ENCODE data around the gene TOMM22.

The TOMM22 gene

DNA sequence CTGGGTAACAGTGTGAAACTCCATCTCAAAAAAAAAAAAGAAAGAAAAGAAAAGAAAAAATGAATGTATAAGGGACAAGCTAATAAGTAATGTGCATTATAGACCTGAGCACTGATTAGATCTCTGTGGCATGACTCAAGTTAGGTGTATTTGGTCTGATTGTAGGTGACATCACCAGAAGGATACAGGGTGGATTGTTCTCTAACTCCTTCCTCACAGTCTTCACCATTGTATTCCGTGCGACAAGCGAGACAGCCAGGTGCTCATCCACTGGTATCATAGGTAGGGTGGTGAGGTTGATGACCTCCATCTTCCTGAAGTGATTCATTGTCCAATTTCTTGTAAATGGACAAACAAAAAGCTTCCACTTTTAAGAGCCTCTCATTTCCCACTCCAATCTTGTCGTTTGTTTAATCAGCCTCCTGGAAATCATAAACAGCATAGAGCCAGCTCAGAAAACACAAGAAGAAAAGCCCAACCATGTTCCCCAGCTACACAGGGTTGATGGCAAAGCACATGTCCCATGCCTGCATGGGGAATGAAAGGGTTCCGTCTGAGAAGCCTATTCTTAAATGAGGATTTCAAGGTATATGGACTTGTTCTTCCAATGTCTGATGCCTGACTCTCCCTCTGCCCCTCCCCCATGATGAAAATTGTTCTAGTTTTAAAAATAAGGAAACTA is 31.8 kb upstream of the TOMM22 start:
- no peak overlapping the region for H3K9ac ChIP-seq (ENCODE audit: insufficient read length, low read depth)
- H3K9me3 ChIP-seq (ENCODE audit: insufficient read depth, low read length): no peaks in the 10 kb centered on the region
- H3K4me1 ChIP-seq (ENCODE audit: insufficient read depth, insufficient read length): peaks cover 2% of the 10 kb centered on the region
- H3K36me3 ChIP-seq (ENCODE audit: insufficient read depth, insufficient read length, low read length): peaks cover 18% of the 10 kb centered on the region
- no peak for DNase-seq (ENCODE audit: low read depth, low spot score)
- no peak for TF ChIP-seq SUZ12 (IDR thresholded peaks at IDR 0.05; ENCODE audit: extremely low read depth, insufficient read depth, insufficient read length)
- no peak for TF ChIP-seq YY1 (IDR thresholded peaks at IDR 0.05; ENCODE audit: insufficient read depth, insufficient read length)
- TF ChIP-seq ZNF274 (IDR thresholded peaks at IDR 0.05; ENCODE audit: low read depth, low read length): no peak
- H3K4me3 ChIP-seq (ENCODE audit: insufficient read length, low read depth): no peak overlapping the region
- H3K27me3 ChIP-seq (ENCODE audit: insufficient read depth, insufficient read length): no peaks in the 10 kb centered on the region

- H3K9ac ChIP-seq (ENCODE audit: insufficient read length, low read depth): no peak overlapping the region
Observed at GRCh38 chr22:38652859-38653258, 28.9 kb upstream of the TOMM22 start.

DNA sequence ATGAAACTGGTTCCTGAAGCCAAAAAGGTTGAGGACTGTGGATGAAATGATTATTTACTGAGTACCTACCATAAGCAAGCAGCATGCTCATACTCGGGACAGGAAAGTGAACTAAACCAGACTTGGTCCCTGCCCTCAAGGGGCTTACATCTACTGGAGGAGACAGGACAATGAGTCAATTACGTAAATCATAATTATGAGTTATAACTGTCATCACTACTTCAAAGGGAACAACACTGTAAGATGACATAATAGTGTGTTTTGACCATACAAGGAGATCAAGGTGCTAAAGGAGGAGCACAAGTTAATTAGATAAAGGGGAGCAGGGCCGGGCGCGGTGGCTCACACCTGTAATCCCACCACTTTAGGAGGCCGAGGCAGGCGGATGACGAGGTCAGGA is 28.0 kb upstream of the TOMM22 start:
- Histone ChIP-seq H3K4me3 (ENCODE audit: insufficient read length, low read depth) (no peak overlapping the region), H3K9ac (ENCODE audit: insufficient read length, low read depth) (no peak overlapping the region), H3K36me3 (ENCODE audit: insufficient read depth, insufficient read length, low read length) (peaks cover 9% of the 10 kb centered on the region), H3K27me3 (ENCODE audit: insufficient read depth, insufficient read length) (no peaks in the 10 kb centered on the region), H3K4me1 (ENCODE audit: insufficient read depth, insufficient read length) (peaks cover 2% of the 10 kb centered on the region), H3K9me3 (ENCODE audit: insufficient read depth, low read length) (no peaks in the 10 kb centered on the region)
- TF ChIP-seq YY1 (IDR thresholded peaks at IDR 0.05; ENCODE audit: insufficient read depth, insufficient read length): no peak
- TF ChIP-seq ZNF274 (IDR thresholded peaks at IDR 0.05; ENCODE audit: low read depth, low read length): no peak
- TF ChIP-seq SUZ12 (IDR thresholded peaks at IDR 0.05; ENCODE audit: extremely low read depth, insufficient read depth, insufficient read length): no peak
- DNase-seq (ENCODE audit: low read depth, low spot score): no peak

More at GRCh38 chr22:38652859-38653258, 28.9 kb upstream of the TOMM22 start:
- Histone ChIP-seq H3K36me3 (ENCODE audit: insufficient read depth, insufficient read length, low read length) (peaks cover 12% of the 10 kb centered on the region), H3K27me3 (ENCODE audit: insufficient read depth, insufficient read length) (no peaks in the 10 kb centered on the region), H3K4me1 (ENCODE audit: insufficient read depth, insufficient read length) (peaks cover 2% of the 10 kb centered on the region), H3K4me3 (ENCODE audit: insufficient read length, low read depth) (no peak overlapping the region), H3K9me3 (ENCODE audit: insufficient read depth, low read length) (no peaks in the 10 kb centered on the region)
- TF ChIP-seq SUZ12 (IDR thresholded peaks at IDR 0.05; ENCODE audit: extremely low read depth, insufficient read depth, insufficient read length) (no peak), YY1 (IDR thresholded peaks at IDR 0.05; ENCODE audit: insufficient read depth, insufficient read length) (no peak), ZNF274 (IDR thresholded peaks at IDR 0.05; ENCODE audit: low read depth, low read length) (no peak)
- no peak for DNase-seq (ENCODE audit: low read depth, low spot score)

DNA sequence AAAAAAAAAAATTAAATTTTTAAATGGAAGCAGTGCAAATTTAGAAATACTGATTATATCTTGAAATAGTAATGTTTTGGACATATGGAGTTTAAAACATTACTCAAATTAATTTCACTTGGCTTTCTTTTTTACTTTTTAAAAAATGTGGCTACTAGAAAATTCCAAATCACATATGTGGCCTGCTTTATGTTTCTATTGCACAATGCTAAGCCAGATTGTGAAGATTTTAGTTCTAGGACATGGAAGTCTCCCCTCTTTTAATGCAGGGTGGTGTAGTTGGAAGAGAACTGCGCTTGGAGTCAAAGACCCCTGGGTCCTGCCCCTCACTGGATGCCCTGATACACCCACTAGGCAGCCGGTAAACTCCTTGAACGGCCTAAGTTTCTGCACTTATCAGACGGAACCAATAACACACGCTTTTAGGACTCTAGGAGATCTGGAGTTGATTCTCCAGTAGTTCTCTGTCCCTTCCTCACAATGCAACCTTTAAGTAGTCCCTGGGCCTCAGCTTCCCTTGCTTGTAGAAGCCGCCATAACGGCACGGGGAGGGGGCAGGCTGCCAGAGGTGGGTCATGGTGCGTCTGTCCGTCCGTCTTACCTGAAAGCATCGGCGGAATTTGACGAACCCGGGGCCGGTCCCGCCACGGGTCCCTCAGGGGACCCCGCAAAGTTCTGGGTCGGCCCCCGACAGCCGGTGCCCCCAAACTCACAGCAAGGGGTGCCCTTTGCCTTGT is 26.1 kb upstream of the TOMM22 start:
- peaks cover 4% of the 10 kb centered on the region for H3K36me3 ChIP-seq (ENCODE audit: insufficient read depth, insufficient read length, low read length)
- peak overlapping the region; percentile 54 for H3K9ac ChIP-seq (ENCODE audit: insufficient read length, low read depth)
- H3K4me1 ChIP-seq (ENCODE audit: insufficient read depth, insufficient read length): peaks cover 2% of the 10 kb centered on the region
- peak; percentile 30 for DNase-seq (ENCODE audit: low read depth, low spot score)
- H3K27me3 ChIP-seq (ENCODE audit: insufficient read depth, insufficient read length): no peaks in the 10 kb centered on the region
- TF ChIP-seq SUZ12 (IDR thresholded peaks at IDR 0.05; ENCODE audit: extremely low read depth, insufficient read depth, insufficient read length) (no peak), YY1 (IDR thresholded peaks at IDR 0.05; ENCODE audit: insufficient read depth, insufficient read length) (peak; percentile 25)
- peak overlapping the region; percentile 85 for H3K4me3 ChIP-seq (ENCODE audit: insufficient read length, low read depth)
- H3K9me3 ChIP-seq (ENCODE audit: insufficient read depth, low read length): no peaks in the 10 kb centered on the region

DNA sequence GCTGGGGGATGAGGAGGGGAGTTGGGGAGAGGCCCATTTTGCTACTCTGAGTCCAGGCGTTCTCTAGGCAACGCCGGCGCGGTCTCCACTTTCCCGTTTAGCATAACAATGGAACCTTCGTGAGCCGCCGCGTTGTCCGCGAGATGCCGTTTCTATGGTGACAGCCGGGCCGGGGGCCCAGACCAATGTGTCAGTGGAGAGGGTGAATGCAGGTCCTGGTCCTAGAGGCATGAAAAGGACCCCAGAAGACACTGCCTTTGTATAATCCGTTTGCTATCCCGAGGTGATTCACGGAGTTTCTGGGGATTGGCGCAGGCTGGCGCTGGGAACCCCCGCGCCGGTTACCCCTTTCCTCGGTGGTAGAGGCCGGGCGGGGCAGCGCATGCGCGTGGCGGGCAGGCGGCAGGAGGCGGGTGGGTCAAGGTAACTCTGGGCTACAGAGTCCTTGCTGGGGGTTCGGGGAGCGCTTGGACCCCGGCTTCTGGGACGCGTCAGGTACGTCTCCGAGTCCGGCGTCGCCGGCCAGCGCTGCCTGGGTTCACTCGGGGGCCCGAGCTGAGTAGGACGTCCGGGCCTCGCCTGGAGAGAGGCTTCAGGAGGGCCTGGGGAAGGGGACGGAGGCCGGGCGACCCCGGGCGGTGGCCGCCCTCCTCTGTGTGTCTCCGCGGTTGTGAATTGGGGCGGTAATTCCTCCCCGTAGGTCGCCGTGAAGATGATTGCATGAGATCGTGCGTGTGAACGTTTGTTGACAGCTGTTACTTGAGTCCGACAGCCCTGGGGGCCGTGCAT is 25.3 kb upstream of the TOMM22 start, which contains the start of the genes CBY1 and FAM227A:
Gene CBY1 (plus strand): TSS at position 383 of the 789 bp plus-strand sequence. CDS start 11,417 bp downstream, outside the sequence.
Gene FAM227A (minus strand): TSS at position 137 of the 789 bp plus-strand sequence. CDS start 6,224 bp downstream, outside the sequence.
- peak within 1 kb of the TSS; percentile 85 for H3K4me3 ChIP-seq (ENCODE audit: insufficient read length, low read depth)
- peak; percentile 87 for DNase-seq (ENCODE audit: low read depth, low spot score)
- TF ChIP-seq ZNF274 (IDR thresholded peaks at IDR 0.05; ENCODE audit: low read depth, low read length) (no peak), SUZ12 (IDR thresholded peaks at IDR 0.05; ENCODE audit: extremely low read depth, insufficient read depth, insufficient read length) (no peak), YY1 (IDR thresholded peaks at IDR 0.05; ENCODE audit: insufficient read depth, insufficient read length) (no peak)
- H3K4me1 ChIP-seq (ENCODE audit: insufficient read depth, insufficient read length): peaks cover 2% of the 10 kb centered on the region
- no peaks in the 10 kb centered on the region for H3K9me3 ChIP-seq (ENCODE audit: insufficient read depth, low read length)
- peak within 1 kb of the TSS; percentile 92 for H3K9ac ChIP-seq (ENCODE audit: insufficient read length, low read depth)
- H3K36me3 ChIP-seq (ENCODE audit: insufficient read depth, insufficient read length, low read length): peaks cover 4% of the 10 kb centered on the region
- no peaks in the 10 kb centered on the region for H3K27me3 ChIP-seq (ENCODE audit: insufficient read depth, insufficient read length)

DNA sequence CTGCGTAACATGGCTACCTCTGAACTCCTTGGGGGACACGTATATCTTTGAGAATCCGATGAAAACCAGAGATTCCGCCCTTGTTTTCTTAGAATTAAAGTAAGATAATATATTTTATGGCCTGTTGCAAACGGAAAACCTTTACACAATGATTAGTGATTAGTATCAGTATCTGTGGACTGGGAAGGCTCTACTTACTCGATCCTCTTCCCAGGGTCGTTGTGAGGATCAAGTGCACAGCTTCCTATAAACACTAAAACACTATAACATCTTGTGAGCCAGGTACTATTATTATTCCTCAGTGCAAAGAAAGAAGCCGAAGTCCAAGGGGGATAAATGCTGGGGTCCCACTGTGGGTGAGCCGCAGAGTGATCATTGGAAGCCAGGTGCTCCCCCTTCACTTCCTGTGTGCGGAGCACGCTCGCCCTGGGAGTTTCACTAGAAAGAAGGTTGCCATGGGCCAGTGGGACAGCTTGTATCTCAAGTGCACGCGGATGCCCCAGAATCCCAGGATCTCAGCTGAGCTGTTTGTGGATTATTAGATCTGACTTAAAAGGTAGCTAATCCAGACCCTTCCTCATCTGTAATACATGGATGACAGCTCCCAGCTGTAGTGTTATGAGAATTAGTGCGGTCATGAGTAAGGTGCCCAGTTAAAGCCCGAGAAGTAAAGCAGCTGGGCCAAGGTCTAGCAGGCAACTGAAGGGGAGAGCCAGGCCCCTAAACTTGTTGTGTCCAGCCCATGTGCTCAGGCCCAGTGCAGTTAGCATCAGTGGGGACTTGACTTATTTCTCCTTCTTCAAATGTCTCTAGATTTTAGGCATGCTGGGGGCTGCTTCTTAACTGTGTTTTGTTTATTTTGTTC is 24.5 kb upstream of the TOMM22 start:
- peaks cover 4% of the 10 kb centered on the region for H3K36me3 ChIP-seq (ENCODE audit: insufficient read depth, insufficient read length, low read length)
- H3K27me3 ChIP-seq (ENCODE audit: insufficient read depth, insufficient read length): no peaks in the 10 kb centered on the region
- peaks cover 2% of the 10 kb centered on the region for H3K4me1 ChIP-seq (ENCODE audit: insufficient read depth, insufficient read length)
- H3K4me3 ChIP-seq (ENCODE audit: insufficient read length, low read depth): peak overlapping the region; percentile 85
- H3K9ac ChIP-seq (ENCODE audit: insufficient read length, low read depth): peak overlapping the region; percentile 92
- no peaks in the 10 kb centered on the region for H3K9me3 ChIP-seq (ENCODE audit: insufficient read depth, low read length)
- DNase-seq (ENCODE audit: low read depth, low spot score): no peak
- TF ChIP-seq SUZ12 (IDR thresholded peaks at IDR 0.05; ENCODE audit: extremely low read depth, insufficient read depth, insufficient read length): no peak
- TF ChIP-seq ZNF274 (IDR thresholded peaks at IDR 0.05; ENCODE audit: low read depth, low read length): no peak
- TF ChIP-seq YY1 (IDR thresholded peaks at IDR 0.05; ENCODE audit: insufficient read depth, insufficient read length): no peak

All from NT2/D1 (cell line).